EL (cell line): ENCODE data around the gene LRRC71.
A peak's percentile ranks its signal among the peaks of the same experiment; 100 is the strongest.

Experiments used
- DNase-seq: peaks from one replicate; pipeline ENCODE4 v3.0.0-alpha.2; 2016

The LRRC71 gene

DNA sequence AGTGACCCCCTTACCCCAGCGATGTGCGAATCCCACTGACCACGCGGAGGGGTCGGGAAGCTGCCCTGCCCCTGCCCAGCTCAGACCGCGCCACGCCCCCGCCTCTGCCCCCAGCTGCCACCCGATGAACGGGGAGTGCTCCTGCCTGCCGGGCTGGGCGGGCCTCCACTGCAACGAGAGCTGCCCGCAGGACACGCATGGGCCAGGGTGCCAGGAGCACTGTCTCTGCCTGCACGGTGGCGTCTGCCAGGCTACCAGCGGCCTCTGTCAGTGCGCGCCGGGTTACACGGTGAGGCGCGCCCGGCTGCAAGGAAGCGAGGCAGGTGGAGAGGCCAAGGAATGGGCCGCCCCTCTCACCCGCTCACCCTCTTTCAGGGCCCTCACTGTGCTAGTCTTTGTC lies 11.9 kb upstream of the LRRC71 start:
- no peak for DNase-seq

- DNase-seq: no peak
These were observed 11.5 kb upstream of the LRRC71 start for GRCh38 chr1:156908955-156909354.

DNA sequence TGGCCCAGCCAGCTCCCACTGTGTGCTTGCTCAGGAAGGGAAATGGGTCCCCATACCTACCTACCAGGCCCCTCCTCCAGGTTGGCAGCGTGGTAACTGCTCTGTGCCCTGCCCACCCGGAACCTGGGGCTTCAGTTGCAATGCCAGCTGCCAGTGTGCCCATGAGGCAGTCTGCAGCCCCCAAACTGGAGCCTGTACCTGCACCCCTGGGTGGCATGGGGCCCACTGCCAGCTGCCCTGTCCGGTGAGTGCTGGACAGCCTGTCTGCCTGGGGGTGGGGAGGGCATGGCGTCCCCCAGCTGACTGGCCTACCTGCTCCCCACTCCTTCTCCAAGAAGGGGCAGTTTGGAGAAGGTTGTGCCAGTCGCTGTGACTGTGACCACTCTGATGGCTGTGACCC lies 10.8 kb upstream of the LRRC71 start:
- no peak for DNase-seq

DNA sequence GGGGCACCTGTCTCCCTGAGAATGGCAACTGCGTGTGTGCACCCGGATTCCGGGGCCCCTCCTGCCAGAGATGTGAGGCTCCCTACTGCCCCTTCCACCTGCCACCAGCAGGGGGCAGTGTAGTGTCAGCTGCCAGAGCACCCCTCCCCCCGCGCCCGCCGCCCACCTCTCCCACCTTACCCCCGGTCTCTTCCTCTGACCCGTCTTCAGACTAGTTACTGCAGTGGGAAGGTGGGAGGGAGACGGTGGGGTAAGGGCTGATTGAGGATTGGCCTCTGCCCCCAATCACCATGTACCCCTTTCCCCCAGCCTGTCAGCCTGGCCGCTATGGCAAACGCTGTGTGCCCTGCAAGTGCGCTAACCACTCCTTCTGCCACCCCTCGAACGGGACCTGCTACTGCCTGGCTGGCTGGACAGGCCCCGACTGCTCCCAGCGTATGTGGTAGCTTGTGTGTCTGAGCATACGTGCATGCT lies 10.1 kb upstream of the LRRC71 start:
- no peak for DNase-seq

DNA sequence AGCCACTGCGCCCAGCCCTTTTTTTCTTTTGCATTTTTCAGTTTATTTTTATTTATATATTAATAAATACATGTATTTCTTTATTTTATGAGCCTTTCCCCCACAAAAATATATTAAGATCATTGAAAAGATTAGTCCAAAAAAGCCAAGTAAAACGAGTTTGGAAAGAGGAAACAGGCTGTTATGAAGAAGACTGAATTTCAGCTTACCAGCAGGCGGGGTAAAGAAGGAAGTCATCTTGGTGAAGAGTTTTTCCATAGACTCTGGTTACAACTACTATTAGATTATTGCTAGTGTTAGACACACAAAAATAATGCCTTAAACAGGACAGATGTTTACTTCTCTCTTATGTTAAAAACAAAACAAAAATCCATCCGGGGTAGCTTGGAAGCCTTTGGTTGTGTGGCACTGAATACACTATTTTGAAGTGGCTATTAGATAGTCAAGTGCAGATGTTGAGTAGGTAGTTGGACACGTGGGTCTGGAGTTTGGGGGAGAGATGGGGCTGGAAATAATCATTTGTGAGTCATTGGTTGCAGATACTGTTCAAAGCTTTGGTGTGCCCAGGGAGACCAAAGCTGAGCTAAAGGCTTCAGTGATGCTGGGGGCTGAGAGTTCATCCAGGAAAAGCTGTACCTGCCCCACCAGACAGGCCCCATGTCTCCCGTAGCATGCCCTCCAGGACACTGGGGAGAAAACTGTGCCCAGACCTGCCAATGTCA lies 8.7 kb upstream of the LRRC71 start:
- no peak for DNase-seq

- no peak for DNase-seq
These were observed 8.1 kb upstream of the LRRC71 start for GRCh38 chr1:156912310-156912709.

DNA sequence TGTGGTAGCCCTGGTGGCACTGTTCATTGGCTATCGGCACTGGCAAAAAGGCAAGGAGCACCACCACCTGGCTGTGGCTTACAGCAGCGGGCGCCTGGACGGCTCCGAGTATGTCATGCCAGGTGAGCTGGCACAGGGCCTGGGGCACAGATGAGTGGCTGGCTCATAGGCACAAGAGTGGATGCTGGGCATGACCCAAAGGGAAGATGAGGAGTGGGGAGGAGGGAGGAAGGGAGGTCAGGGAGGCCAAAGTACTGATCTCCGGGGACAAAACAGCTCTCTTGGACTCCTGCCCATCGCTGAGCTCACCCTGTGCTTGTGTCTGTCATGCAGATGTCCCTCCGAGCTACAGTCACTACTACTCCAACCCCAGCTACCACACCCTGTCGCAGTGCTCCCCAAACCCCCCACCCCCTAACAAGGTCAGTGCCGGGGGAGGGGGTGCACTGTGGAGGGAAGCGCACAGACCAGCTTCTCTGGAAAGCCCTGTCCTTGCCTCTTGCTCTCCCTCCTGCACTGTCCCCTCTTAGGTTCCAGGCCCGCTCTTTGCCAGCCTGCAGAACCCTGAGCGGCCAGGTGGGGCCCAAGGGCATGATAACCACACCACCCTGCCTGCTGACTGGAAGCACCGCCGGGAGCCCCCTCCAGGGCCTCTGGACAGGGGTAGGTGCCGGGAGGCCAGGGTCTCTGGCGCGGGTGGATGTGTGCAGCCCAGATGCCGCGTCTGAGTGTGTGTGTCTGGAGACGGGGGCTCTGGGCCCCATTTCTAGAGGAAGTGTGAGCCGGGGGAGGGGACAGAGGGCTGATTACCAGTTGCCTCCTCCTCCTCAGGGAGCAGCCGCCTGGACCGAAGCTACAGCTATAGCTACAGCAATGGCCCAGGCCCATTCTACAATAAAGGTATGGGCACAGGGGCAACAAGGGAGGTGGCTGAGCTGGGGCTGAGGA lies 7.3 kb upstream of the LRRC71 start:
- DNase-seq: no peak

- no peak for DNase-seq
These were observed 6.5 kb upstream of the LRRC71 start for GRCh38 chr1:156913809-156914387.

DNA sequence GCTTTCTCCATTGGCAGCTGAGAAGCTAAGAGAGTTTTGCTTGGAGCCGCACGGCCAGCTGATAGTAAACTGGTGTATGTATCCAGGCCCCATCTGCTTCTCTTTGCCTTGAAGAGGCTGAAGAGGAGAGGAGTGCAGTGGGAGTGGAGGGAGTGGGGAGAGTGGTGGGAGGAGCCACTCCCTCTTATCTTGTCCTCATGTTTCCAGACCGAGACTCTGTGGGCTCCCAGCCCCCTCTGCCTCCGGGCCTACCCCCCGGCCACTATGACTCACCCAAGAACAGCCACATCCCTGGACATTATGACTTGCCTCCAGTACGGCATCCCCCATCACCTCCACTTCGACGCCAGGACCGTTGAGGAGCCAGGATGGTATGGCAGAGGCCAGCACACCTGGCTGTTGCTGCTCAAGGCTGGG lies 6.0 kb upstream of the LRRC71 start:
- peak; percentile 59 for DNase-seq

- no peak for DNase-seq
These were observed 659 bp downstream of the LRRC71 start for GRCh38 chr1:156921053-156921529.

DNA sequence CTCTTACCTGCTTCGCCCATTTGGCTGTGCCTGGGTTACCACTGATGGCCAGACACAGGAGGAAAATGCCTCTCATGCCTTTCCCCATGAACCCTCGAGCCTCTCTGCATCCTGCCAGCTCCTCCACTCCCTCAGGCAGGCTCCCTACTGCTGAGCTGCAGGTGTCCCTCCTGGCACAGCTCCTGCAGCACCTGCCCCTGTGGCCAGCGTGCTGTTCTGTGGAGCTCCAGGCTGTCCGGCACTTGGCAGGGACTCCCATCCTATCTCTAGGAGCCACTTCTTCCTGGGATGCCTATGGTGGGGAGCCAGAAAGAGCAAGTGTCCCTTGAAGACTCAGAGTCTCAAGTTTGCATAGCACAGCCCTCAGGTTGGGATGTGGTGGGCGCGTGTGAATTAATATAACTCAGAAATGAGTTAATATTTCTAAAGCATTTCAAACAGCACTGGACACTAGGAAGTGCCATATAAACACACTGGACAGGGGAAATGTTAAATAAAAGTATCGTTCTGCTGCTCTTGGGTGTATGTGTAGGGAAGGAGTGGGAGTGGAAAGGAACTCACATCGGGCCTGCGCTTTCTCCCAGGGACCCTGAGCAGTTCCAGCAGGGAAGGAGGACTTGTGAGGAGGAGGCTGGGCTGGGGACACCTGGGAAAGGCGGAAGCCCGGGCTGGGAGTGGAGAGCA lies 2.7 kb downstream of the LRRC71 start:
- DNase-seq: no peak

- no peak for DNase-seq
These were observed 3.4 kb downstream of the LRRC71 start for GRCh38 chr1:156923670-156924477.

- no peak for DNase-seq
These were observed 4.2 kb downstream of the LRRC71 start for GRCh38 chr1:156924478-156925153.

GRCh38 chr1:156925154-156926010 lies 5.0 kb downstream of the LRRC71 start:
- no peak for DNase-seq

DNA sequence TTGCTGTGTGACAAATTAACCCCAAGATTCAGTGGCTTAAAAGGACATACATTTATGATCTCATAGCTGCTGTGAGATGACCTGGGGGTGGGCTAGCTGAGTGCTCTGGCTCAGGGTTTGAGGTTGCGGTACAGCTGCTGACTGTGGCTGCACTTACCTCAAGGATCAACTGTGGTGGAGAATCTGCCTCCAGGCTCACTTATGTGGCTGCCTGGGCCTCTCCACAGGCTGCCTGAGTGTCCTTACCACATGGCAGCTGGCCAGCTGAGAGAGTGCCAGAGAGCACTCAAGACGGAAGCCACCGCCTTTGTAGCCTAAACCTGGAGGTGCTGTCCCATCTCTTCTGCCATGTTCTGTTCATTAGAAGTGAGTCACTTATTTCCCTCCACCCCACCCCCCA lies 5.7 kb downstream of the LRRC71 start:
- DNase-seq: peak; percentile 91

DNA sequence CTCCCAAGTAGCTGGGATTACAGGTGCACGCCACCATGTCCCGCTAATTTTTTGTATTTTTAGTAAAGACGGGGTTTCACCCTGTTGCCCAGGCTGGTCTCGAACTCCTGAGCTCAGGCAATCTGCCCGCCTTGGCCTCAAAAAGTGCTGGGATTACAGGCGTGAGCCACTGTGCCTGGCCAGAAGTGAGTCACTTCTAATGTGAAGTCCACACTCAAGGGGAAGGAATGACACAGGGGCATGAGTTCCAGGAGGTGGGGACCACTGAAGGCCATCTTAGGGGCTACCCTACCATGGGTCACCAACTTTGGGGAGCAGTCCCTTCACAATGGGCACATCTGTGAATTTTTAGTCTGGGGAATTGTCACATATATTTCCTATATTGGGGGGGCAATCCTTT lies 6.3 kb downstream of the LRRC71 start:
- DNase-seq: peak; percentile 38

GRCh38 chr1:156927215-156928042 lies 7.0 kb downstream of the LRRC71 start:
- DNase-seq: peak; percentile 78

DNA sequence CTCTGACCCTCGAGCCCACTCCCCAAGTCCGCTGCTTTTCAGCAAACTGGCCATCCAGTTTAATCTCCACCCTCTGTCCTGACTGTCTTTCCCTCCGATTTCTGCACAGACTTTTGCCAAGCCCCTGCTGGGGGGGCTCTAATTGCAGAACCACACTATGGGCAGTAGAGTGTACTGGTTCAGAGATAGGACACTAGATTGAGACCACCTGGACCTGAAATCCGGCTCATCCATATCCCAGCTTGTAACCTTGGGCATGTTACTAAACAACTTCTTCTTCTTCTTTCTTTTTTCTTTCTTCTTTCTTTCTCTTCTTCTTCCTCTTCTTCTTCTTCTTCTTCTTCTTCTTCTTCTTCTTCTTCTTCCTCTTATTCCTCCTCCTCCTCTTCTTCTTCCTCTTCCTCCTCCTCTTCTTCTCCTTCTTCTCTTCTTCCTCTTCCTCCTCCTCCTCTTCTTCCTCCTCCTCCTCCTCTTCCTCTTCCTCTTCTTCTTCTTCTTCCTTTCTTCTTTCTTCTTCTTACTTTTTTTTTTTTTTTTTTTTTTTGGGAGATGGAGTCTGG lies 7.7 kb downstream of the LRRC71 start:
- DNase-seq: no peak
